OCI-LY1 (cell line): ENCODE measurements around the gene ULK4.
"Not testable (repeated sequence)": the region's sequence is repeated elsewhere in the genome, so short reads cannot be mapped to it uniquely, and the experiment has no call there.

Experiments
- EZH2 ChIP-seq: fragments of 200-600 bp; sonication (generic), shearing (Covaris generic); IDR thresholded peaks from 2 replicates; pipeline ENCODE4 v1.8.0; 2017; ENCODE audit warnings: borderline replicate concordance, mixed run types, mild to moderate bottlenecking, antibody characterized with exemption, low read length, moderate library complexity, mixed read lengths
- TF ChIP-seq, protein P1 (sequence below): fragments of 200-600 bp; sonication (generic), shearing (Covaris generic); IDR thresholded peaks from 2 replicates; pipeline ENCODE4 v1.5.1; 2017; ENCODE audit warnings: mild to moderate bottlenecking, antibody characterized with exemption, low read length, moderate library complexity, mixed read lengths

DNA sequence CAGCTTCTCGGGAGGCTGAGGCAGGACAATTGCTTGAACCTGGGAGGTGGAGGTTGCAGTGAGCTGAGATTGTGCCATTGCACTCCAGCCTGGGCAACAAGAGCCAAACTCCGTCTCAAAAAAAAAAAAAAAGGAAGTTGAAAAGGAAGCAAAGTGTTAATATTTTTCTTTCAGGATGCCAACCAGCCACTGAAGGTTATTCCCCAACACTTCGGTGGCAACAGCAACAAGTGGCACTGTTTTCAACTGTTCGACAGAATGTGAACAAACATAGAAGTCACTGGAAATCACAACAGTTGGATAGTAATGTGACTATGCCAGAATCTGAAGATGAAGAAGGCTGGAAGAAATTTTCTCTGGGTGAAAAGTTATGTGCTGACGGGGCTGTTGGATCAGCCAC is 15.5 kb upstream of the ULK4 start:
- TF ChIP-seq, protein P1, sequence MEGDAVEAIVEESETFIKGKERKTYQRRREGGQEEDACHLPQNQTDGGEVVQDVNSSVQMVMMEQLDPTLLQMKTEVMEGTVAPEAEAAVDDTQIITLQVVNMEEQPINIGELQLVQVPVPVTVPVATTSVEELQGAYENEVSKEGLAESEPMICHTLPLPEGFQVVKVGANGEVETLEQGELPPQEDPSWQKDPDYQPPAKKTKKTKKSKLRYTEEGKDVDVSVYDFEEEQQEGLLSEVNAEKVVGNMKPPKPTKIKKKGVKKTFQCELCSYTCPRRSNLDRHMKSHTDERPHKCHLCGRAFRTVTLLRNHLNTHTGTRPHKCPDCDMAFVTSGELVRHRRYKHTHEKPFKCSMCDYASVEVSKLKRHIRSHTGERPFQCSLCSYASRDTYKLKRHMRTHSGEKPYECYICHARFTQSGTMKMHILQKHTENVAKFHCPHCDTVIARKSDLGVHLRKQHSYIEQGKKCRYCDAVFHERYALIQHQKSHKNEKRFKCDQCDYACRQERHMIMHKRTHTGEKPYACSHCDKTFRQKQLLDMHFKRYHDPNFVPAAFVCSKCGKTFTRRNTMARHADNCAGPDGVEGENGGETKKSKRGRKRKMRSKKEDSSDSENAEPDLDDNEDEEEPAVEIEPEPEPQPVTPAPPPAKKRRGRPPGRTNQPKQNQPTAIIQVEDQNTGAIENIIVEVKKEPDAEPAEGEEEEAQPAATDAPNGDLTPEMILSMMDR = not testable (repeated sequence)
- not testable (repeated sequence) for TF ChIP-seq EZH2
